ENCODE measurements around the gene LRRC57. TPM values are rescaled to one million over a fixed set of nuclear protein-coding genes. Genes with fewer than 3 reads are reported as not detected.

LRRC57 gene
- total and polyA plus RNA-seq, 2 of the 8 experiments (the other 6 are each of a cell fraction or from before 2014, with no cell fraction given): 5.0 to 12.7 TPM

DNA sequence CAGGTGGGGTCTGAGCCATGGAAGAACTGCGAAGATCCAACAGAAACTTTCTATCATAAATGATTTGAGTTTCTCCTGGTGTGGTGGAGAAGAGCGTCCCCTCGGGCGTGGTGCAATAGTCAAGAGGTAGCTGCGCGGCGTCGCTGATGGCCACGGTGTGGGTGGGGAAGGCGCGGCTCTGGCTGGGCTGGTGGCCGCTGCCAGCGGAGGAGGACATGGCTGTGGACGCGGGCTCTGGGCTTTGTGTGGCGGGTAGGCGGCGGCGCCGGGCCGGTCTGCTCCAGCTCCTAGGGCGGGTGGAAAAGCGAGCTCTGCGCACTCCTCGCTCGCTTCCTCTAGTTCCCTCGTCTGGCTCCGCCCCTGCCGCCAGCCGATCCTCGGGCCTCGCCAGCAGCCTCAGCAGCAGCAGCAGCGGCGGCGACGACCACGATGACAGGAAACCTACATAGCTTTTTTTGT lies 32.7 kb upstream of the LRRC57 start (continued):
- TF ChIP-seq, protein P1, sequence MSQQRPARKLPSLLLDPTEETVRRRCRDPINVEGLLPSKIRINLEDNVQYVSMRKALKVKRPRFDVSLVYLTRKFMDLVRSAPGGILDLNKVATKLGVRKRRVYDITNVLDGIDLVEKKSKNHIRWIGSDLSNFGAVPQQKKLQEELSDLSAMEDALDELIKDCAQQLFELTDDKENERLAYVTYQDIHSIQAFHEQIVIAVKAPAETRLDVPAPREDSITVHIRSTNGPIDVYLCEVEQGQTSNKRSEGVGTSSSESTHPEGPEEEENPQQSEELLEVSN (IDR thresholded peaks at IDR 0.05): peak; percentile 66
- TF ChIP-seq TAF7 (optimal IDR thresholded peaks at IDR 0.05; ENCODE audit: borderline replicate concordance, low read depth, low read length): peak; percentile 48
- TF ChIP-seq RBBP5 (IDR thresholded peaks at IDR 0.05; ENCODE audit: borderline replicate concordance, low read depth, low read length): peak; percentile 69; the same call in 1 of the 2 replicates
- no peak for TF ChIP-seq SP1 (IDR thresholded peaks at IDR 0.05; ENCODE audit: low read depth, low read length)
- TF ChIP-seq RAD21 (IDR thresholded peaks at IDR 0.05 in 1 of 2, conservative IDR thresholded peaks at IDR 0.05 in 1 of 2; ENCODE audit: low read depth in 2 of 2, low read length in 2 of 2): no peak
- TF ChIP-seq, protein P2, sequence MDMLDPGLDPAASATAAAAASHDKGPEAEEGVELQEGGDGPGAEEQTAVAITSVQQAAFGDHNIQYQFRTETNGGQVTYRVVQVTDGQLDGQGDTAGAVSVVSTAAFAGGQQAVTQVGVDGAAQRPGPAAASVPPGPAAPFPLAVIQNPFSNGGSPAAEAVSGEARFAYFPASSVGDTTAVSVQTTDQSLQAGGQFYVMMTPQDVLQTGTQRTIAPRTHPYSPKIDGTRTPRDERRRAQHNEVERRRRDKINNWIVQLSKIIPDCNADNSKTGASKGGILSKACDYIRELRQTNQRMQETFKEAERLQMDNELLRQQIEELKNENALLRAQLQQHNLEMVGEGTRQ (IDR thresholded peaks at IDR 0.05; ENCODE audit: low read length): no peak
- 0 out of 2 replicates have a peak, but pooled peaks have one; percentile 39 for TF ChIP-seq PHF8 (conservative IDR thresholded peaks at IDR 0.05; ENCODE audit: low read depth, low read length)
- no peak for TF ChIP-seq CBX8 (IDR thresholded peaks at IDR 0.05; ENCODE audit: borderline replicate concordance, low read depth, low read length)
- TF ChIP-seq KDM5A (IDR thresholded peaks at IDR 0.05; ENCODE audit: low read length): no peak
- TF ChIP-seq TAF1 (IDR thresholded peaks at IDR 0.05; ENCODE audit: low read depth, low read length): peak; percentile 85
